B cell (primary cell): Measurements from ENCODE around the gene SLC36A4. TPM values are rescaled to one million over a fixed set of nuclear protein-coding genes. Genes with fewer than 3 reads are reported as not detected.

Source experiments
- ATAC-seq: fragments of 200-7000 bp; cut with Tn5 transposase; one replicate; pipeline ENCODE4 v1.10.0; 2021; ENCODE audit warnings: low read depth, mild to moderate bottlenecking, moderate number of reproducible peaks, moderate library complexity
- CTCF ChIA-PET: fragments of 350-600 bp; sonication (Branson Sonifier 250); formaldehyde crosslinking; loops from one replicate; lab custom pipeline; 2021; ENCODE audit warnings: antibody characterized with exemption, inconsistent platforms; lab: Charles Lee
- POLR2A ChIA-PET: fragments of 350-600 bp; sonication (Branson Sonifier 250); formaldehyde crosslinking; loops from one replicate; lab custom pipeline; 2021; ENCODE audit warnings: antibody characterized with exemption; lab: Charles Lee
- DNase-seq: peaks from one replicate; pipeline ENCODE4 v3.0.0; 2013
- H2AFZ ChIP-seq: 2 replicates; pipeline ENCODE4 v1.6.1; 2012; ENCODE audit warnings: mild to moderate bottlenecking, low read depth, low read length; ENCODE audit not compliant: insufficient read depth, poor library complexity, severe bottlenecking
- H3K27ac ChIP-seq, 2 donors: 1 replicate in 1 of 2; 2 replicates in 1 of 2; pipeline ENCODE4 v1.5.1; 2012 to 2013; ENCODE audit warnings: low read length in 2 of 2, mild to moderate bottlenecking in 2 of 2, moderate library complexity in 1 of 2
- H3K27me3 ChIP-seq, 4 experiments: fragments of 200-600 bp in 1 of 4; sonication (generic) in 1 of 4; replicated peaks in 1 of 4; 1 replicate in 2 of 4; 2 replicates in 2 of 4; pipeline versions ENCODE4 v1.6.1 to v1.7.0; 2013 to 2016; ENCODE audit warnings: low read length in 3 of 4, mild to moderate bottlenecking in 2 of 4, mixed read lengths in 1 of 4, moderate library complexity in 1 of 4; ENCODE audit not compliant: insufficient read depth in 4 of 4, control insufficient read depth in 3 of 4; ENCODE audit errors: control extremely low read depth in 1 of 4
- H3K36me3 ChIP-seq, 2 experiments: replicated peaks in 1 of 2; 1 replicate in 1 of 2; 2 replicates in 1 of 2; pipeline versions ENCODE4 v1.6.1 to v1.7.1; 2013; ENCODE audit warnings: low read length in 1 of 2; ENCODE audit not compliant: insufficient read depth in 2 of 2, control insufficient read depth in 1 of 2; ENCODE audit errors: control extremely low read depth in 1 of 2, extremely low read depth in 1 of 2
- H3K4me1 ChIP-seq, 2 donors: fragments of 200-600 bp in 1 of 2; sonication (generic) in 1 of 2; 1 replicate in 1 of 2; 2 replicates in 1 of 2; pipeline versions ENCODE4 v1.5.1 to v1.6.1; 2013 to 2017; ENCODE audit warnings: low read length in 2 of 2; ENCODE audit not compliant: control insufficient read depth in 2 of 2, insufficient read depth in 2 of 2
- H3K4me2 ChIP-seq: replicated peaks from 2 replicates; pipeline ENCODE3; 2012; ENCODE audit warnings: mild to moderate bottlenecking, low read depth, low read length; ENCODE audit not compliant: poor library complexity, severe bottlenecking
- H3K4me3 ChIP-seq, 5 experiments: fragments of 200-600 bp in 1 of 5; sonication (generic) in 1 of 5; 1 replicate in 3 of 5; 2 replicates in 2 of 5; pipeline versions ENCODE4 v1.5.1 to v1.7.0; 2011 to 2016; ENCODE audit warnings: low read length in 4 of 5, mild to moderate bottlenecking in 4 of 5, low read depth in 2 of 5, control low read depth in 1 of 5, moderate library complexity in 1 of 5; ENCODE audit not compliant: insufficient read depth in 1 of 5; ENCODE audit errors: control extremely low read depth in 1 of 5, extremely low read depth in 1 of 5
- H3K79me2 ChIP-seq: fragments of 200-600 bp; sonication (generic); one replicate; pipeline ENCODE4 v1.6.0; 2016; ENCODE audit warnings: low read length; ENCODE audit not compliant: control insufficient read depth, insufficient read depth
- H3K9ac ChIP-seq: fragments of 200-600 bp; sonication (generic); 2 replicates; pipeline ENCODE4 v1.6.1; 2017; ENCODE audit warnings: mild to moderate bottlenecking, low read length, moderate library complexity
- H3K9me3 ChIP-seq, 3 donors: one replicate each; pipeline versions ENCODE4 v1.6.1 to v1.7.1; 2013; ENCODE audit warnings: low read length in 2 of 3; ENCODE audit not compliant: control insufficient read depth in 2 of 3, insufficient read depth in 1 of 3; ENCODE audit errors: control extremely low read depth in 1 of 3
- H4K20me1 ChIP-seq: 2 replicates; pipeline ENCODE4 v1.6.0; 2012; ENCODE audit warnings: mild to moderate bottlenecking, low read length; ENCODE audit not compliant: insufficient read depth, control insufficient read depth, poor library complexity, severe bottlenecking
- H3K27ac Mint-ChIP-seq: one replicate; pipeline ENCODE4 v1.8.0; 2021; ENCODE audit warnings: mixed read lengths
- H3K27me3 Mint-ChIP-seq: one replicate; pipeline ENCODE4 v1.8.0; 2021; ENCODE audit warnings: mixed read lengths
- H3K4me1 Mint-ChIP-seq: one replicate; pipeline ENCODE4 v1.8.0; 2021; ENCODE audit warnings: mixed read lengths
- H3K4me3 Mint-ChIP-seq: one replicate; pipeline ENCODE4 v1.8.0; 2021; ENCODE audit warnings: mixed read lengths
- H3K9me3 Mint-ChIP-seq: one replicate; pipeline ENCODE4 v1.8.0; 2022; ENCODE audit warnings: mixed read lengths; ENCODE audit not compliant: insufficient read depth
- EZH2 ChIP-seq: IDR thresholded peaks from 2 replicates; pipeline ENCODE4 v1.6.1; 2012; ENCODE audit warnings: borderline replicate concordance, low read depth, mild to moderate bottlenecking, moderate library complexity, low read length; ENCODE audit not compliant: insufficient read depth, poor library complexity, severe bottlenecking
- WGBS: methylation state at CpG from one replicate; pipeline ENCODE4 v1.1.5; 2013; ENCODE audit warnings: missing lambda C conversion rate; ENCODE audit not compliant: insufficient coverage; 5-methylcytosine and 5-hydroxymethylcytosine counted together
- intact Hi-C: fragments of 100-400 bp; cut with micrococcal nuclease; formaldehyde crosslinking; loops from one replicate; pipeline ENCODE4 v1.10.0; 2022
- polyA plus RNA-seq: library from polyadenylated mRNA; depleted of rRNA; stranded (reverse); fragments of >200 nt; gene quantifications from 2 replicates; pipeline ENCODE4 v1.2.3, GENCODE V29; 2012
- total RNA-seq, 2 donors: library from RNA; stranded (reverse); fragments of 120-200 nt in 1 of 2; gene quantifications; 1 replicate in 1 of 2; 2 replicates in 1 of 2; pipeline versions ENCODE4 v1.2.3 to v1.2.4, GENCODE V29; 2013 to 2022
- TF ChIP-seq, protein P1 (sequence below): fragments of 200-600 bp; IDR thresholded peaks from one replicate; pipeline ENCODE4 v1.8.0; 2022; ENCODE audit warnings: antibody characterized with exemption, mild to moderate bottlenecking

The SLC36A4 gene
- total and polyA plus RNA-seq, 2 donors (not counting 1 experiment from before 2014, with no cell fraction given): 8.6 to 28.2 TPM

DNA sequence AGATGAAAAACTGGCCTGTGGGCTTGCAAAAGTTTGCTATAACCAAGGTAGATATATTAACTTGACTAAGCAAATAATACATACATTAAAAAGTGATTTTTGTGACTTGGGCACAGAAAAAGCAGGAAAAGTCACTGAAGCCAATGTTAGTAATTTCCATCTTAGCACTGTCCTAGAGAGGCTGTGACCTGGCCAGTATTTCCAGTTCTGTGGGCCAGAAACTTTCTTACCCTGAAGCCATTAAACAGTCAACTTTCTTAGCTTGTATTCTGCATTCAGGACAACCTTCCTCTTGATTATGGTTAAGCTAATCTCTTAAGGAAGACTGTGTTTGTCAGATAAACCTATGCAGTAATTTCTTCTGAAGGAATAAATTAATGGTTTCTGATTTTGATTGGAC lies 22.3 kb upstream of the SLC36A4 start:
- Histone ChIP-seq H3K36me3 (no peaks in the 10 kb centered on the region), H2AFZ (no peak overlapping the region), H3K9ac (no peak overlapping the region), H3K4me1 (no peaks in the 10 kb centered on the region), H3K27me3 (peaks cover 0 to 5% (median 1%) of the 10 kb centered on the region in 4 experiments), H3K27ac (no peak overlapping the region), H3K4me2 (no peak overlapping the region), H3K79me2 (no peaks in the 10 kb centered on the region), H3K4me3 (no peak overlapping the region), H4K20me1 (no peaks in the 10 kb centered on the region), H3K9me3 (no peaks in the 10 kb centered on the region)
- Mint-ChIP-seq H3K4me3 (no peak overlapping the region), H3K9me3 (no peaks in the 10 kb centered on the region), H3K27me3 (peaks cover 8% of the 10 kb centered on the region), H3K4me1 (no peaks in the 10 kb centered on the region), H3K27ac (no peak overlapping the region)
- DNase-seq: no peak
- ATAC-seq: no peak
- TF ChIP-seq, protein P1, sequence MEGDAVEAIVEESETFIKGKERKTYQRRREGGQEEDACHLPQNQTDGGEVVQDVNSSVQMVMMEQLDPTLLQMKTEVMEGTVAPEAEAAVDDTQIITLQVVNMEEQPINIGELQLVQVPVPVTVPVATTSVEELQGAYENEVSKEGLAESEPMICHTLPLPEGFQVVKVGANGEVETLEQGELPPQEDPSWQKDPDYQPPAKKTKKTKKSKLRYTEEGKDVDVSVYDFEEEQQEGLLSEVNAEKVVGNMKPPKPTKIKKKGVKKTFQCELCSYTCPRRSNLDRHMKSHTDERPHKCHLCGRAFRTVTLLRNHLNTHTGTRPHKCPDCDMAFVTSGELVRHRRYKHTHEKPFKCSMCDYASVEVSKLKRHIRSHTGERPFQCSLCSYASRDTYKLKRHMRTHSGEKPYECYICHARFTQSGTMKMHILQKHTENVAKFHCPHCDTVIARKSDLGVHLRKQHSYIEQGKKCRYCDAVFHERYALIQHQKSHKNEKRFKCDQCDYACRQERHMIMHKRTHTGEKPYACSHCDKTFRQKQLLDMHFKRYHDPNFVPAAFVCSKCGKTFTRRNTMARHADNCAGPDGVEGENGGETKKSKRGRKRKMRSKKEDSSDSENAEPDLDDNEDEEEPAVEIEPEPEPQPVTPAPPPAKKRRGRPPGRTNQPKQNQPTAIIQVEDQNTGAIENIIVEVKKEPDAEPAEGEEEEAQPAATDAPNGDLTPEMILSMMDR: no peak
- no peak for TF ChIP-seq EZH2
- intact Hi-C loops: no loop called here
- ChIA-PET CTCF (no interaction called here), POLR2A (no interaction called here)

- H3K27me3 Mint-ChIP-seq: peaks cover 5% of the 10 kb centered on the region
- no peak overlapping the region for H3K4me3 ChIP-seq
- 25% methylated on average over 2 of the region's 2 CpGs for WGBS
- ChIA-PET CTCF (interaction anchor here (0.6 kb wide), 1 partner anchor 11 kb away, joined by 3 read pairs; no protein-coding TSS in a partner anchor), POLR2A (no interaction called here)
- no peaks in the 10 kb centered on the region for H3K9me3 Mint-ChIP-seq
- intact Hi-C loops: no loop called here
- no peak overlapping the region for H3K27ac Mint-ChIP-seq
- H3K4me1 Mint-ChIP-seq: no peaks in the 10 kb centered on the region
- no peaks in the 10 kb centered on the region for H4K20me1 ChIP-seq
- H2AFZ ChIP-seq: no peak overlapping the region
- H3K9ac ChIP-seq: no peak overlapping the region
- no peaks in the 10 kb centered on the region for H3K36me3 ChIP-seq
- no peaks in the 10 kb centered on the region for H3K4me1 ChIP-seq
- H3K27ac ChIP-seq: no peak overlapping the region
- no peaks in the 10 kb centered on the region for H3K79me2 ChIP-seq
- no peak for ATAC-seq
- H3K4me3 Mint-ChIP-seq: no peak overlapping the region
- H3K9me3 ChIP-seq: no peaks in the 10 kb centered on the region
- no peak overlapping the region for H3K4me2 ChIP-seq
- H3K27me3 ChIP-seq: peaks cover 0 to 5% (median 1%) of the 10 kb centered on the region in 4 experiments
- no peak for DNase-seq
- no peak for TF ChIP-seq EZH2
- TF ChIP-seq, protein P1: no peak
These were observed 21.6 kb upstream of the SLC36A4 start for GRCh38 chr11:93219440-93219839.
